OCI-LY7 (cell line): ENCODE results near the gene TRAF3IP1. TPM values are rescaled to one million over a fixed set of nuclear protein-coding genes. Genes with fewer than 3 reads are reported as not detected.

Experiments used
- BruUV-seq: library from RNA; stranded (reverse); fragments of 400-500 nt; replicated peaks from 2 replicates; lab custom pipeline; 2021; lab: Mats Ljungman, UMichigan
- CTCF ChIA-PET: fragments of 300-600 bp; sonication (Branson Sonifier 250); formaldehyde crosslinking; loops from one replicate; lab custom pipeline; 2022; ENCODE audit warnings: antibody characterized with exemption; ENCODE audit not compliant: unreplicated experiment; lab: Charles Lee
- POLR2A ChIA-PET: fragments of 300-600 bp; sonication (Branson Sonifier 250); formaldehyde crosslinking; loops from one replicate; lab custom pipeline; 2022; ENCODE audit warnings: antibody characterized with exemption; lab: Charles Lee
- DNase-seq: peaks from one replicate; pipeline ENCODE4 v3.0.0-alpha.2; 2015; ENCODE audit warnings: low spot score
- H2AFZ ChIP-seq: fragments of 200-600 bp; sonication (generic), shearing (Covaris generic); 2 replicates; pipeline ENCODE4 v1.6.1; 2014; ENCODE audit warnings: mild to moderate bottlenecking, antibody characterized with exemption, low read length, moderate library complexity
- H3K27ac ChIP-seq: fragments of 200-600 bp; sonication (generic); 2 replicates; pipeline ENCODE4 v1.5.1; 2014; ENCODE audit warnings: mixed run types, low read depth, mild to moderate bottlenecking, moderate library complexity, low read length, inconsistent platforms; ENCODE audit not compliant: poor library complexity, severe bottlenecking
- H3K36me3 ChIP-seq: fragments of 200-600 bp; sonication (generic); 2 replicates; pipeline ENCODE4 v1.6.1; 2014; ENCODE audit warnings: mild to moderate bottlenecking, antibody characterized with exemption, low read length, moderate library complexity, mixed read lengths; ENCODE audit not compliant: insufficient read depth
- H3K4me1 ChIP-seq: fragments of 200-600 bp; sonication (generic); 2 replicates; pipeline ENCODE4 v1.5.1; 2014; ENCODE audit warnings: mild to moderate bottlenecking, low read length; ENCODE audit not compliant: insufficient read depth, poor library complexity, severe bottlenecking
- H3K4me2 ChIP-seq: fragments of 200-600 bp; sonication (generic); 2 replicates; pipeline ENCODE4 v1.6.1; 2014; ENCODE audit warnings: mild to moderate bottlenecking, low read length
- H3K4me3 ChIP-seq: fragments of 200-600 bp; sonication (generic); 2 replicates; pipeline ENCODE4 v1.5.1; 2014; ENCODE audit warnings: mild to moderate bottlenecking, low read depth, low read length; ENCODE audit not compliant: poor library complexity, severe bottlenecking
- H3K79me2 ChIP-seq: fragments of 200-600 bp; sonication (generic); 2 replicates; pipeline ENCODE4 v1.6.1; 2016; ENCODE audit warnings: low read depth, mild to moderate bottlenecking, low read length, moderate library complexity, mixed read lengths; ENCODE audit not compliant: insufficient read depth
- H3K9me2 ChIP-seq: fragments of 200-600 bp; sonication (generic); 2 replicates; pipeline ENCODE4 v1.6.1; 2016; ENCODE audit warnings: mild to moderate bottlenecking, low read length, mixed read lengths; ENCODE audit not compliant: insufficient read depth
- H3K9me3 ChIP-seq: fragments of 200-600 bp; sonication (generic); 2 replicates; pipeline ENCODE4 v1.6.1; 2014; ENCODE audit warnings: mild to moderate bottlenecking, mixed run types, low read length, mixed read lengths
- H4K20me1 ChIP-seq: fragments of 200-600 bp; sonication (generic); 2 replicates; pipeline ENCODE4 v1.6.1; 2014; ENCODE audit warnings: mild to moderate bottlenecking, antibody characterized with exemption, low read length, moderate library complexity, mixed read lengths; ENCODE audit not compliant: insufficient read depth
- CTCF ChIP-seq: fragments of 200-600 bp; sonication (generic); conservative IDR thresholded peaks from 2 replicates; pipeline ENCODE4 v1.5.1; 2014; ENCODE audit warnings: mild to moderate bottlenecking, antibody characterized with exemption, low read length, moderate library complexity, mixed read lengths
- EZH2phosphoT487 ChIP-seq: fragments of 200-600 bp; sonication (generic); IDR thresholded peaks from 2 replicates; pipeline ENCODE4 v1.6.1; 2018; ENCODE audit warnings: low read depth, borderline replicate concordance, mild to moderate bottlenecking, mixed run types, antibody characterized with exemption, low read length, moderate library complexity, mixed read lengths
- intact Hi-C: fragments of 100-400 bp; cut with micrococcal nuclease; formaldehyde crosslinking; loops from one replicate; pipeline ENCODE4 v1.10.0; 2022; ENCODE audit not compliant: unreplicated experiment
- total RNA-seq, 2 experiments: library from RNA; depleted of rRNA in 1 of 2; stranded (reverse); fragments of >200 nt in 1 of 2; shearing (Covaris generic) in 1 of 2; gene quantifications; 2 replicates each; pipeline ENCODE4 v1.2.3, GENCODE V29; 2014 to 2022

The TRAF3IP1 gene
- total RNA-seq, 2 experiments from 2014 or later = 8.2 to 13.8 TPM

GRCh38 chr2:238376884-238377391 is 56.6 kb downstream of the TRAF3IP1 start:
- Histone ChIP-seq H3K9me3 (no peaks in the 10 kb centered on the region), H3K9me2 (no peaks in the 10 kb centered on the region), H2AFZ (no peak overlapping the region), H3K4me1 (no peaks in the 10 kb centered on the region), H3K4me3 (no peak overlapping the region), H3K4me2 (no peak overlapping the region), H3K36me3 (no peaks in the 10 kb centered on the region), H4K20me1 (no peaks in the 10 kb centered on the region), H3K27ac (no peak overlapping the region), H3K79me2 (no peaks in the 10 kb centered on the region)
- no peak for TF ChIP-seq CTCF
- no peak for TF ChIP-seq EZH2phosphoT487
- intact Hi-C loops = no loop called here
- POLR2A ChIA-PET = no interaction called here
- BruUV-seq = no TSS peak
- DNase-seq = no peak
- CTCF ChIA-PET = no interaction called here

- H3K79me2 ChIP-seq = no peaks in the 10 kb centered on the region
- intact Hi-C loops = no loop called here
- TF ChIP-seq CTCF = no peak
- TF ChIP-seq EZH2phosphoT487 = no peak
These were observed 58.1 kb downstream of the TRAF3IP1 start for GRCh38 chr2:238378230-238379095.

More at GRCh38 chr2:238378230-238379095, 58.1 kb downstream of the TRAF3IP1 start:
- no peak for DNase-seq
- ChIA-PET POLR2A (no interaction called here), CTCF (no interaction called here)
- Histone ChIP-seq H3K9me2 (no peaks in the 10 kb centered on the region), H4K20me1 (no peaks in the 10 kb centered on the region), H2AFZ (no peak overlapping the region), H3K9me3 (no peaks in the 10 kb centered on the region), H3K4me3 (no peak overlapping the region), H3K27ac (no peak overlapping the region), H3K36me3 (no peaks in the 10 kb centered on the region), H3K4me1 (no peaks in the 10 kb centered on the region), H3K4me2 (no peak overlapping the region)
- no TSS peak for BruUV-seq
